ENCODE measurements around the gene PTPRM.
"Not testable (repeated sequence)": the region's sequence is repeated elsewhere in the genome, so short reads cannot be mapped to it uniquely, and the experiment has no call there.

The PTPRM gene

GRCh38 chr18:8050616-8051329 lies 483.7 kb downstream of the PTPRM start:
- no peak for DNase-seq (ENCODE audit: low spot score)

GRCh38 chr18:8051453-8051852 lies 484.3 kb downstream of the PTPRM start:
- DNase-seq (ENCODE audit: low spot score): no peak

- DNase-seq (ENCODE audit: low spot score): no peak
Measured at GRCh38 chr18:8052237-8052701, 485.2 kb downstream of the PTPRM start.

GRCh38 chr18:8056723-8057122 lies 489.6 kb downstream of the PTPRM start:
- no peak for DNase-seq (ENCODE audit: low spot score)

- not testable (repeated sequence) for DNase-seq (ENCODE audit: low spot score)
Measured at GRCh38 chr18:8063152-8063551, 496.0 kb downstream of the PTPRM start.

- DNase-seq (ENCODE audit: low spot score): no peak
Measured at GRCh38 chr18:8063733-8064132, 496.6 kb downstream of the PTPRM start.

GRCh38 chr18:8065284-8065683 lies 498.2 kb downstream of the PTPRM start:
- DNase-seq (ENCODE audit: low spot score): peak; percentile 15

- no peak for DNase-seq (ENCODE audit: low spot score)
Measured at GRCh38 chr18:8065773-8066172, 498.7 kb downstream of the PTPRM start.

GRCh38 chr18:8069708-8070107 lies 502.6 kb downstream of the PTPRM start:
- DNase-seq (ENCODE audit: low spot score): no peak

GRCh38 chr18:8073167-8073566 lies 506.1 kb downstream of the PTPRM start:
- no peak for DNase-seq (ENCODE audit: low spot score)

GRCh38 chr18:8080092-8080491 lies 513.0 kb downstream of the PTPRM start:
- DNase-seq (ENCODE audit: low spot score): no peak

GRCh38 chr18:8081267-8081666 lies 514.2 kb downstream of the PTPRM start:
- DNase-seq (ENCODE audit: low spot score): no peak

- DNase-seq (ENCODE audit: low spot score): no peak
Measured at GRCh38 chr18:8081872-8082553, 514.9 kb downstream of the PTPRM start.

GRCh38 chr18:8084160-8084559 lies 517.0 kb downstream of the PTPRM start:
- peak; percentile 56 for DNase-seq (ENCODE audit: low spot score)

GRCh38 chr18:8088626-8089025 lies 521.5 kb downstream of the PTPRM start:
- DNase-seq (ENCODE audit: low spot score): no peak

- no peak for DNase-seq (ENCODE audit: low spot score)
Measured at GRCh38 chr18:8091035-8091434, 523.9 kb downstream of the PTPRM start.

- DNase-seq (ENCODE audit: low spot score): no peak
Measured at GRCh38 chr18:8095947-8096570, 528.9 kb downstream of the PTPRM start.

GRCh38 chr18:8097399-8097798 lies 530.3 kb downstream of the PTPRM start:
- DNase-seq (ENCODE audit: low spot score): no peak

GRCh38 chr18:8097927-8098326 lies 530.8 kb downstream of the PTPRM start:
- no peak for DNase-seq (ENCODE audit: low spot score)

- peak; percentile 83 for DNase-seq (ENCODE audit: low spot score)
Measured at GRCh38 chr18:8106603-8107002, 539.5 kb downstream of the PTPRM start.

GRCh38 chr18:8107426-8107825 lies 540.3 kb downstream of the PTPRM start:
- peak; percentile 86 for DNase-seq (ENCODE audit: low spot score)

- no peak for DNase-seq (ENCODE audit: low spot score)
Measured at GRCh38 chr18:8114480-8114879, 547.4 kb downstream of the PTPRM start.

- peak; percentile 86 for DNase-seq (ENCODE audit: low spot score)
Measured at GRCh38 chr18:8116341-8117005, 549.4 kb downstream of the PTPRM start.

All from kidney tubule cell (primary cell).